NB4 (cell line): ENCODE data around the gene PGGHG.
"Not testable (repeated sequence)": the region's sequence is repeated elsewhere in the genome, so short reads cannot be mapped to it uniquely, and the experiment has no call there.

Experiments
- DNase-seq: peaks from one replicate; pipeline ENCODE4 v3.0.0; 2010; ENCODE audit warnings: low read depth
- H3K4me3 ChIP-seq: one replicate; pipeline ENCODE4 v1.5.1; 2011; ENCODE audit warnings: mild to moderate bottlenecking, low read depth, low read length, moderate library complexity
- MYC ChIP-seq: IDR thresholded peaks from 2 replicates; pipeline ENCODE4 v1.6.1; 2011; ENCODE audit warnings: low read depth, low read length
- POLR2A ChIP-seq: IDR thresholded peaks from 2 replicates; pipeline ENCODE4 v1.6.1; 2011; ENCODE audit warnings: mild to moderate bottlenecking; ENCODE audit not compliant: insufficient read length; ENCODE audit errors: extremely low read depth
- TF ChIP-seq, protein P1 (sequence below): IDR thresholded peaks from 2 replicates; pipeline ENCODE4 v1.6.1; 2011; ENCODE audit warnings: low read depth, low read length
- TF ChIP-seq, protein P2 (sequence below): IDR thresholded peaks from one replicate; pipeline ENCODE4 v1.5.1; 2012; ENCODE audit warnings: low read depth, low read length

The PGGHG gene

GRCh38 chr11:285021-285893, 3.7 kb upstream of the PGGHG start:
- TF ChIP-seq POLR2A (no peak), MYC (no peak)
- TF ChIP-seq, protein P1, sequence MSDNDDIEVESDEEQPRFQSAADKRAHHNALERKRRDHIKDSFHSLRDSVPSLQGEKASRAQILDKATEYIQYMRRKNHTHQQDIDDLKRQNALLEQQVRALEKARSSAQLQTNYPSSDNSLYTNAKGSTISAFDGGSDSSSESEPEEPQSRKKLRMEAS, result no peak
- TF ChIP-seq, protein P2, sequence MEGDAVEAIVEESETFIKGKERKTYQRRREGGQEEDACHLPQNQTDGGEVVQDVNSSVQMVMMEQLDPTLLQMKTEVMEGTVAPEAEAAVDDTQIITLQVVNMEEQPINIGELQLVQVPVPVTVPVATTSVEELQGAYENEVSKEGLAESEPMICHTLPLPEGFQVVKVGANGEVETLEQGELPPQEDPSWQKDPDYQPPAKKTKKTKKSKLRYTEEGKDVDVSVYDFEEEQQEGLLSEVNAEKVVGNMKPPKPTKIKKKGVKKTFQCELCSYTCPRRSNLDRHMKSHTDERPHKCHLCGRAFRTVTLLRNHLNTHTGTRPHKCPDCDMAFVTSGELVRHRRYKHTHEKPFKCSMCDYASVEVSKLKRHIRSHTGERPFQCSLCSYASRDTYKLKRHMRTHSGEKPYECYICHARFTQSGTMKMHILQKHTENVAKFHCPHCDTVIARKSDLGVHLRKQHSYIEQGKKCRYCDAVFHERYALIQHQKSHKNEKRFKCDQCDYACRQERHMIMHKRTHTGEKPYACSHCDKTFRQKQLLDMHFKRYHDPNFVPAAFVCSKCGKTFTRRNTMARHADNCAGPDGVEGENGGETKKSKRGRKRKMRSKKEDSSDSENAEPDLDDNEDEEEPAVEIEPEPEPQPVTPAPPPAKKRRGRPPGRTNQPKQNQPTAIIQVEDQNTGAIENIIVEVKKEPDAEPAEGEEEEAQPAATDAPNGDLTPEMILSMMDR, result no peak
- no peak for DNase-seq
- no peak overlapping the region for H3K4me3 ChIP-seq

GRCh38 chr11:285894-286220, 3.1 kb upstream of the PGGHG start:
- TF ChIP-seq, protein P1, result no peak
- TF ChIP-seq MYC (no peak), POLR2A (no peak)
- TF ChIP-seq, protein P2, result no peak
- no peak for DNase-seq
- H3K4me3 ChIP-seq, result no peak overlapping the region

GRCh38 chr11:286977-287820, 1.7 kb upstream of the PGGHG start:
- not testable (repeated sequence) for DNase-seq, H3K4me3 ChIP-seq

DNA sequence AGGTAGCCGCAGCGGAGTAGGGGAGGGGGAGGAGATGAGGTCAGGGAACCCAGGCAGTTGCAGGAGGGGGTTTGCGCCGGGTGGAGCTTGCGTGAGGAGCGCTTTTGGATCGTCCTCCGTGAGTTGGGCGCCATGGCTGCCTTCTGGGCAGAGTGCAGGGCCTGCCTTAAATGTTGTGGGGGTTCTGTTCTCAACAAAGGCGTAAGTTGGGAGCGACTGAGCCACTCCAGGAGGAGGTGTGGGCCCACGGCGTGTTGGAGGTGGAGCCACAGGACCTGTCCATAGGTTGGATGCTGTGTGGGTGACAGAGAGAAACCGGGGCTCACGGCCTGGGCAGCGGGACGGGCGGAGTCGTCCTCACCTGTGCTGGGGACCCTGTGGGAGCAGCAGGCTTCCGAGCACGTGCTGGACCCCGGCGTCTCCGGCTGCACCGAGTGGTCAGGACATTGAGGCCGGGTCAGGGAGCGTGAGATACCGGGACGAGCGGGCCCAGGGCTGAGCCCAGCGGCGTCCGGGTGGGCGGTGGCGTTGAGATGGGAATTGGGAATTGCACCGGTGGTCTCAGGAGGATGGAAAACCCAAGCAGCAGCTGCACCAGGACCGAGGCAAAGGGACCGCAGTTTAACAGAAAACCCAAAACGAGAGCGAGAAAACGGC, 977 bp upstream of the PGGHG start:
- no peak for TF ChIP-seq POLR2A
- TF ChIP-seq, protein P1, result no peak
- TF ChIP-seq, protein P2, result no peak
- TF ChIP-seq MYC, result no peak
- H3K4me3 ChIP-seq, result peak overlapping the region; percentile 52
- no peak for DNase-seq

DNA sequence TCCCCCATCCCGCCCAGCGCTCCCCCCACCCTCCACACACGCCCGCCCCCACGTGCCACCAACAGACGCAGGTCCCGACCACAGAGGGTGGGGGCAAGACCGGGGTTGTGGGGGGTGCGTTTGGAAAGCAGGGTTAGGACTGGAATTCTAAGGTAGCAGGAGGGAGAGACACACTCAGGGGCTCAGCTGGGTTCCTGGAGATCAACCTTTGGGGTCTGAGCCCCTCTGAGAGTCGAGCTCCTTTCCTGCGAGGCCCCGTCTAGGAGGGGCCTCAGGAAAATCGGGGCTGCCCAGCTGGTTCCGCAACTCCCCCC, 429 bp downstream of the PGGHG start:
- DNase-seq, result no peak
- H3K4me3 ChIP-seq, result peak overlapping the region; percentile 34
- TF ChIP-seq, protein P1, result no peak
- TF ChIP-seq POLR2A, result no peak
- no peak for TF ChIP-seq MYC
- TF ChIP-seq, protein P2, result no peak
